ENCODE data around the gene MEPCE. TPM values are rescaled to one million over a fixed set of nuclear protein-coding genes. Genes with fewer than 3 reads are reported as not detected.

MEPCE gene
- total and polyA plus RNA-seq, 3 experiments from 2014 or later = 13.6 to 78.8 (median 75.9) TPM

DNA sequence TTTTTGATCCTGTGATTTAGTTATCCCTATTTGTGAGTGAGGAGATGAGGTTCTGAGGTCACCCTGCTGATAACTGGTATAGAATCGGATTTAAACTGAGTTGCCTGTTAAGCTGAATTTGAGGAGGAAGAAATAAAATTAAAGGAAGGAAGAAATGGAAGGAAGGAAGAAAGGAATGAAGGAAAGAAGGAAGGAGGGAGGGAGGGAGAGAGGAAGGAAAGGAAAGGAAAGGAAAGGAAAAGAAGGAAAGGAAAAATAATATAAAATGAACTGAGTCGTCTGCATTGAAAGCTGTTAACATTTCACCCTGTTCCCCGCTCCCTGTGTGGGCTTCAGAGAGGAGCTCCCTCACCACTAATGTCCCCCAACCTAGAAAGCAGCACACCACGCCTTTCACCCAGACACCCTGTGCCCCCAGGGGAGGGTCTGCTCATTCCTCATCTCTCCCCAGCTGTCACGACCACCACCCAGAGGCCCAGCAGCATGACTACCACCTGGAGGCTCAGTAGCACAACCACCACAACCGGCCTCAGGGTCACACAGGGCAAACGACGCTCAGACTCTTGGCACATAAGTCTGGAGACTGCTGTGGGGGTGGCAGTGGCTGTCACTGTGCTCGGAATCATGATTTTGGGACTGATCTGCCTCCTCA lies 40.1 kb upstream of the MEPCE start:
- no peak overlapping the region for H3K4me3 ChIP-seq (ENCODE audit: low read length)
- no peaks in the 10 kb centered on the region for H3K27me3 ChIP-seq (ENCODE audit: insufficient read depth, low read length, poor library complexity, severe bottlenecking)
- no peaks in the 10 kb centered on the region for H3K4me1 ChIP-seq (ENCODE audit: insufficient read depth, low read length)
- no peaks in the 10 kb centered on the region for H3K4me1 Mint-ChIP-seq
- no peaks in the 10 kb centered on the region for H3K9me3 ChIP-seq (ENCODE audit: low read length)
- CTCF ChIA-PET = interaction anchor here (0.7 kb wide), 1 partner anchor 19 kb away, joined by 4 read pairs; no protein-coding TSS in a partner anchor
- no peak overlapping the region for H3K4me3 Mint-ChIP-seq
- H3K9me3 Mint-ChIP-seq = no peaks in the 10 kb centered on the region
- no peak overlapping the region for H3K27ac ChIP-seq (ENCODE audit: low read depth, low read length)
- no peaks in the 10 kb centered on the region for H3K36me3 ChIP-seq (ENCODE audit: insufficient read depth, low read length)
- H3K36me3 Mint-ChIP-seq = no peaks in the 10 kb centered on the region
- H3K27ac Mint-ChIP-seq = no peak overlapping the region
- DNase-seq = no peak
- H3K27me3 Mint-ChIP-seq = peaks cover 6 to 18% of the 10 kb centered on the region in 2 donors
- POLR2A ChIA-PET = no interaction called here

GRCh38 chr7:100390286-100391009 lies 39.2 kb upstream of the MEPCE start:
- Mint-ChIP-seq H3K36me3 (no peaks in the 10 kb centered on the region), H3K27ac (no peak overlapping the region), H3K4me1 (peaks cover 0 to 3% (median 1%) of the 10 kb centered on the region in 3 donors), H3K9me3 (no peaks in the 10 kb centered on the region), H3K27me3 (peaks cover 6 to 18% of the 10 kb centered on the region in 2 donors), H3K4me3 (no peak overlapping the region)
- CTCF ChIA-PET = no interaction called here
- DNase-seq = no peak
- POLR2A ChIA-PET = no interaction called here
- H3K4me1 ChIP-seq (ENCODE audit: insufficient read depth, low read length) = no peaks in the 10 kb centered on the region
- no peak overlapping the region for H3K4me3 ChIP-seq (ENCODE audit: low read length)
- H3K27me3 ChIP-seq (ENCODE audit: insufficient read depth, low read length, poor library complexity, severe bottlenecking) = no peaks in the 10 kb centered on the region
- no peak overlapping the region for H3K27ac ChIP-seq (ENCODE audit: low read depth, low read length)
- no peaks in the 10 kb centered on the region for H3K9me3 ChIP-seq (ENCODE audit: low read length)
- H3K36me3 ChIP-seq (ENCODE audit: insufficient read depth, low read length) = no peaks in the 10 kb centered on the region

GRCh38 chr7:100393233-100393905 lies 36.3 kb upstream of the MEPCE start:
- Histone ChIP-seq H3K9me3 (ENCODE audit: low read length) (no peaks in the 10 kb centered on the region), H3K4me3 (ENCODE audit: low read length) (no peak overlapping the region), H3K4me1 (ENCODE audit: insufficient read depth, low read length) (peaks cover 18% of the 10 kb centered on the region), H3K27me3 (ENCODE audit: insufficient read depth, low read length, poor library complexity, severe bottlenecking) (no peaks in the 10 kb centered on the region), H3K27ac (ENCODE audit: low read depth, low read length) (no peak overlapping the region), H3K36me3 (ENCODE audit: insufficient read depth, low read length) (no peaks in the 10 kb centered on the region)
- ChIA-PET CTCF (interaction anchor here (0.9 to 1.6 kb wide), 2 partner anchors 10 to 12 kb away, joined by 3 read pairs; no protein-coding TSS in a partner anchor), POLR2A (no interaction called here)
- DNase-seq = no peak
- Mint-ChIP-seq H3K27ac (no peak overlapping the region), H3K4me1 (peaks cover 14 to 26% (median 24%) of the 10 kb centered on the region in 3 donors), H3K36me3 (no peaks in the 10 kb centered on the region), H3K27me3 (peaks cover 5 to 18% of the 10 kb centered on the region in 2 donors), H3K9me3 (no peaks in the 10 kb centered on the region), H3K4me3 (no peak overlapping the region)

- Histone ChIP-seq H3K9me3 (ENCODE audit: low read length) (no peaks in the 10 kb centered on the region), H3K4me1 (ENCODE audit: insufficient read depth, low read length) (peaks cover 18% of the 10 kb centered on the region), H3K36me3 (ENCODE audit: insufficient read depth, low read length) (no peaks in the 10 kb centered on the region), H3K27ac (ENCODE audit: low read depth, low read length) (no peak overlapping the region), H3K4me3 (ENCODE audit: low read length) (no peak overlapping the region), H3K27me3 (ENCODE audit: insufficient read depth, low read length, poor library complexity, severe bottlenecking) (no peaks in the 10 kb centered on the region)
- CTCF ChIA-PET = interaction anchor here (1.6 kb wide), 1 partner anchor 9 kb away, joined by 3 read pairs; no protein-coding TSS in a partner anchor
- Mint-ChIP-seq H3K36me3 (no peaks in the 10 kb centered on the region), H3K27ac (peak overlapping the region in 1 of 8 donors; percentile 46), H3K4me1 (peaks cover 17 to 30% (median 28%) of the 10 kb centered on the region in 3 donors), H3K27me3 (peaks cover 4 to 18% of the 10 kb centered on the region in 2 donors), H3K9me3 (no peaks in the 10 kb centered on the region), H3K4me3 (peak overlapping the region in 1 of 7 donors; percentile 63)
- DNase-seq = no peak
- POLR2A ChIA-PET = no interaction called here
Measured at GRCh38 chr7:100394077-100394476, 35.6 kb upstream of the MEPCE start.

DNA sequence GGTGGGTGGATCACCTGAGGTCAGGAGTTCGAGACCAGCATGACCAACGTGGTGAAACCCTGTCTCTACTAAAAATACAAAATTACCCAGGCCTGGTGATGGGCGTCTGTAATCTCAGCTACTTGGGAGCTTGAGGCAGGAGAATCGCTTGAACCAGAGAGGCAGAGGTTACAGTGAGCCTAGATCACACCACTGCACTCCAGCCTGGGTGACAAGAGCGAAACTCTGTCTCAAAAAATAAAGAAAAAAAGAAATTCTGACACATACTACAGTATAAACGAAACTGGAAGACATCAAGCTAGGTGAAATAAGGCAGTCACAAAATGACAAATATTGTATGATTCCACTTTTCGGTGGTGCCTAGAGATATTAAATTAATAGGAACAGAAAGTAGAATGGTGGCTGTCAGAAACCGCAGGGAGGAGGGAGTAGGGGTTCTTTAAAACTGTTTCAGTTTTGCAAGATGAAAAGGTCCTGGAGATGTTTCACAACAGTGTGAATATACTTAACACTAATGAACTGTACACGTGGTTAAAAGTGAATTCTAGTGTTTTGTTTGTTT lies 33.1 kb upstream of the MEPCE start:
- no peaks in the 10 kb centered on the region for H3K36me3 Mint-ChIP-seq
- Histone ChIP-seq H3K4me1 (ENCODE audit: insufficient read depth, low read length) (peaks cover 18% of the 10 kb centered on the region), H3K36me3 (ENCODE audit: insufficient read depth, low read length) (no peaks in the 10 kb centered on the region), H3K27me3 (ENCODE audit: insufficient read depth, low read length, poor library complexity, severe bottlenecking) (no peaks in the 10 kb centered on the region), H3K4me3 (ENCODE audit: low read length) (peak overlapping the region; percentile 50), H3K27ac (ENCODE audit: low read depth, low read length) (peak overlapping the region; percentile 27), H3K9me3 (ENCODE audit: low read length) (no peaks in the 10 kb centered on the region)
- CTCF ChIA-PET = interaction anchor here (0.9 kb wide), 1 partner anchor 49 kb away, joined by 3 read pairs; no protein-coding TSS in a partner anchor
- peaks cover 0 to 1% of the 10 kb centered on the region in 2 donors for H3K27me3 Mint-ChIP-seq
- H3K27ac Mint-ChIP-seq = peak overlapping the region; percentile 52 to 90 (median 78)
- H3K9me3 Mint-ChIP-seq = no peaks in the 10 kb centered on the region
- POLR2A ChIA-PET = no interaction called here
- H3K4me3 Mint-ChIP-seq = peak overlapping the region; percentile 33 to 79 (median 64)
- H3K4me1 Mint-ChIP-seq = peaks cover 17 to 30% (median 28%) of the 10 kb centered on the region in 3 donors
- peak in 4 of 5 donors; percentile 7 to 56 (median 38) for DNase-seq

DNA sequence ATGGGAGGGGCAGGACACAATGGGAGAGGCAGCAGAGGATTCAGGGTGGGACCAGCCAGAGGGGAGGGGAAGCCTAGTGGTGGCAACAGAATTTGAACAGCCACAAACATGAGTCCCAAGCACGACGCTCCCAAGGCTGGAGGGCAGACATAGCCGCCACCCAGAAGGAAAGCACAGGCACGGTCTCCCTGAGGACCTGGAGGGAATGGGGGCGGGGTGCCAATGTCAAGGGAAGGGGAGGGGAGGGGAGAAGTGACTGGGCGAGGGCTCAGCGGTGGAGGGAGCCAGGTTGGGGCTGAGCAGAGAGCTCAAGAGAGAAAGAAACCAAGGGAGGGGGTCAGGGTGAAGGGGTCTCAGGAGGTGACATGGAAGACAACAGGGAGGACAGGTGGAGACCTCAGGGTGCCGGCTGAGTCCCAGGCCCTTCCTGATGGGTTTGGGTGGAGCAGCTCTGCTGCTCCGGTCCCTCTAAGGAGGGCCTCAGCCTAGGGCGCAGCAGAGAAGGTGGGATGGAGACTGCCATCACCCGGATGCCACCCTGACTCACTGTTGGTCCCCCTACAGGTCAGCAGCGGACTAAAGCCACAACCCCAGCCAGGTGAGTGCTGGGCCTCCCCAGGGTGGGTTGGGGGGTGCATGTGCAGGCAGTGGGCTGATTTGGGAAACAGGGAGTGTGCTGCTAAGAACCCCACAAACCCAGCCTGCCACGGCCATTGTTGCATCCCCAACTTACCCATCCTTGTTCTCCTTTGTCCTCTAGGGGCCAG lies 32.1 kb upstream of the MEPCE start:
- Mint-ChIP-seq H3K36me3 (peaks cover 0 to 2% (median 0%) of the 10 kb centered on the region in 3 donors), H3K27ac (peak overlapping the region in 7 of 8 donors; percentile 52 to 92 (median 90)), H3K27me3 (peaks cover 0 to 1% of the 10 kb centered on the region in 2 donors), H3K4me3 (peak overlapping the region in 5 of 7 donors; percentile 36 to 78 (median 64)), H3K9me3 (no peaks in the 10 kb centered on the region), H3K4me1 (peaks cover 17 to 30% (median 28%) of the 10 kb centered on the region in 3 donors)
- no peak overlapping the region for H3K4me3 ChIP-seq (ENCODE audit: low read length)
- no peak for DNase-seq
- no peak overlapping the region for H3K27ac ChIP-seq (ENCODE audit: low read depth, low read length)
- peaks cover 18% of the 10 kb centered on the region for H3K4me1 ChIP-seq (ENCODE audit: insufficient read depth, low read length)
- CTCF ChIA-PET = interaction anchor here (1.2 kb wide), 1 partner anchor 10 kb away, joined by 4 read pairs; no protein-coding TSS in a partner anchor
- POLR2A ChIA-PET = interaction anchor here (0.6 to 0.7 kb wide), 2 partner anchors 96 to 315 kb away, joined by 3 to 5 read pairs; no protein-coding TSS in a partner anchor
- H3K9me3 ChIP-seq (ENCODE audit: low read length) = no peaks in the 10 kb centered on the region
- H3K36me3 ChIP-seq (ENCODE audit: insufficient read depth, low read length) = no peaks in the 10 kb centered on the region
- no peaks in the 10 kb centered on the region for H3K27me3 ChIP-seq (ENCODE audit: insufficient read depth, low read length, poor library complexity, severe bottlenecking)

- Mint-ChIP-seq H3K9me3 (no peaks in the 10 kb centered on the region), H3K4me3 (peak overlapping the region in 1 of 7 donors; percentile 27), H3K27me3 (peaks cover 0 to 1% of the 10 kb centered on the region in 2 donors), H3K4me1 (peaks cover 17 to 30% (median 28%) of the 10 kb centered on the region in 3 donors), H3K36me3 (peaks cover 0 to 2% (median 0%) of the 10 kb centered on the region in 3 donors), H3K27ac (peak overlapping the region in 6 of 8 donors; percentile 26 to 90 (median 48))
- no peak overlapping the region for H3K27ac ChIP-seq (ENCODE audit: low read depth, low read length)
- no peak overlapping the region for H3K4me3 ChIP-seq (ENCODE audit: low read length)
- H3K27me3 ChIP-seq (ENCODE audit: insufficient read depth, low read length, poor library complexity, severe bottlenecking) = no peaks in the 10 kb centered on the region
- H3K9me3 ChIP-seq (ENCODE audit: low read length) = no peaks in the 10 kb centered on the region
- peaks cover 18% of the 10 kb centered on the region for H3K4me1 ChIP-seq (ENCODE audit: insufficient read depth, low read length)
- H3K36me3 ChIP-seq (ENCODE audit: insufficient read depth, low read length) = no peaks in the 10 kb centered on the region
- CTCF ChIA-PET = interaction anchor here (1.2 kb wide), 1 partner anchor 9 kb away, joined by 4 read pairs; no protein-coding TSS in a partner anchor
- no peak for DNase-seq
- POLR2A ChIA-PET = interaction anchor here (0.7 kb wide), 1 partner anchor 316 kb away, joined by 5 read pairs; no protein-coding TSS in a partner anchor
Measured at GRCh38 chr7:100398239-100398638, 31.4 kb upstream of the MEPCE start.
